8988T (cell line): ENCODE measurements around the gene C4orf51.

Source experiments
- DNase-seq: peaks from one replicate; pipeline ENCODE4 v3.0.0; 2011

The C4orf51 gene

GRCh38 chr4:145760176-145760575 is 80.2 kb downstream of the C4orf51 start:
- DNase-seq, result no peak

GRCh38 chr4:145760961-145761929 is 81.3 kb downstream of the C4orf51 start:
- DNase-seq, result no peak

DNA sequence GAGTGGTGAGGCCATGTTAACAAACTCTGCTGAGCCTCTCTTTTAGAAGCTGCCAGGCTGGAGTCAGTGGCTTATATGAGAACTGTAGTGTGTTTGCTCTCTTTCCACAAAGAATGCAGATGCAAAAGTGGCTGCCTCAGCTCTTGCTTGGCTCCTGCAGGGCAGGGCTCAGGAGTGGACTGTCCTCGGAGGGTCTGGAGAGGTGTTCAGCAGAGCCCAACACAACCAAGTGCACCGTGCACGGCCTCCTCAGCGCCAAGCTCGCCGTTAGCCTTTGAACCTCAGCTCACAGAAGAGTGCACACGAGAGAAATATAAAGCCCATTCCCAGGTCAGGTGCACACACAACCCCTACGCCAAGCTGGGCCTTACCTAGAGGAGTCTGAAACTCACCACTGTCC is 82.8 kb downstream of the C4orf51 start:
- DNase-seq, result no peak

DNA sequence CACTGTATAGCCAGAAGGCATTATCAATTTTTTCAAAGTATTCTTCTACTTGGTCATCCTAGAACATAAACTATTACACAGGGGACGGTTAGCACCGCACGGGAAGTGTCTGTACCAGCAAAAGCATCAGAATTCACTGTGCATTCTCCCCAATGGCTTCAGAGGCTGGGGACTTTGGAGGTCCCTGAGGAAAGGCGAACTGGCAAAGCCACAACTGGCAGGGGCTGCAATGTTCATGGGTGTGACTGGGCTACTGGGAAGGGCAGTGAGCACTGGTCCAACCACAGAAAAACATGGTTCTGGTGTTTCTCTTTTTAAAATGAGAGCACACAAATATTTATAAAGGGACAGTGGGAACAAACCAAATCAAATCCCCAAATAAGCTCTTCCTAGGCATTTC is 83.5 kb downstream of the C4orf51 start:
- no peak for DNase-seq

GRCh38 chr4:145766273-145766672 is 86.3 kb downstream of the C4orf51 start:
- DNase-seq, result no peak

GRCh38 chr4:145769450-145770037 is 89.6 kb downstream of the C4orf51 start:
- DNase-seq, result no peak

DNA sequence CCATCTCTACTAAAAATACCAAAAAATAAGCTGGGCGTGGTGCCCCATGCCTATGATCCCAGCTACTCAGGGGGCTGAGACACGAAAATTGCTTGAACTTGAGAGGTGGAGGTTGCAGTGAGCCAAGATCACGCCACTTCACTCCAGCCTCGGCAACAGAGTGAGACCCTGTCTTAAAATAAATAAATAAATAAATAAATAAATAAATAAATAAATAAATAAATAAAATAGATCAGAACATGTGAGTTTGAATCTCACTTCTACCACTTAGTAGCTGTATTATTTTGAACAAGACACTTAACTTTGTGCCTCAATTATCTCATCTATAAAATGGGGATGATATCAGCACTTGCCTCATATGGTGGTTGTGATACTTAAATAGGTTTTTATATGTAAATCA is 90.2 kb downstream of the C4orf51 start:
- DNase-seq, result no peak

DNA sequence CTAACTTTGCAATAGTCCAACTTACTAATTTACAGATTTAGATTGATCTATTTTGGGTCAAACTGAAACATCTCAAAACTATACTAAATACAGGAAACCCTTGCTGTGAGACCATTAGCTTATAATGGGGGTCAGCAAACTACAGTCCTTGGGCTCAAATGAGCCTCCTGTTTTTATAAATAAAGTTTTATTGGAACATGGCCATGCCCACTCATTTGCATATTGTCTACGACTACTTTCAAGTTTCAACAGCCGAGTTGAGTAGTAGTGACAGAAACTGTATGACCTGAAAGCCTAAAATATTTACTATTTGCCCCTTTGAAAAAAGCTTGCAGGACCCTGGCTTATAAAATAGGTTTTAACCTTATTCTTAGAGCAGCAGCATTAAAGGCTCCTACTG is 92.4 kb downstream of the C4orf51 start:
- DNase-seq, result no peak

GRCh38 chr4:145773581-145774234 is 93.8 kb downstream of the C4orf51 start:
- no peak for DNase-seq

DNA sequence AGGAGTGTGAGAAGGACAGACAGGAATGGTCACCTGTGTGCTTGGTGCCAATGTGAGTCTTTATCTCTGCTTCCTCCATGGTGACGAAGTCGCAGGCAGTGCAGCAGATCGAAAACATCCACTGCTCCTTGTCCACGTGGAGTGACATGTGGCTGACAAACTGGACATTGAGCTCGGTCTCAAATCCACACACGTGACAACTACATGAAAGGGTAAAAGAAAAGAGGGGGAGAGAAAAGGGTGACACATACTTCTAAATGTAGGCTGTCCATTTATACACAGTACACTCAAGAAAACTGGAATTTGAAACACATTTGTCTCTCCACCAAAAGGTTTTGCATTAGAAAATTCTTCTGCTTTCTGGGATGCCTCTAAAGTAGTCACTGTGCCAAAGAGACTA is 94.5 kb downstream of the C4orf51 start:
- no peak for DNase-seq

GRCh38 chr4:145775406-145775805 is 95.5 kb downstream of the C4orf51 start:
- DNase-seq, result no peak

GRCh38 chr4:145776208-145776607 is 96.3 kb downstream of the C4orf51 start:
- no peak for DNase-seq

- no peak for DNase-seq
These were observed 99.4 kb downstream of the C4orf51 start for GRCh38 chr4:145779319-145779801.

DNA sequence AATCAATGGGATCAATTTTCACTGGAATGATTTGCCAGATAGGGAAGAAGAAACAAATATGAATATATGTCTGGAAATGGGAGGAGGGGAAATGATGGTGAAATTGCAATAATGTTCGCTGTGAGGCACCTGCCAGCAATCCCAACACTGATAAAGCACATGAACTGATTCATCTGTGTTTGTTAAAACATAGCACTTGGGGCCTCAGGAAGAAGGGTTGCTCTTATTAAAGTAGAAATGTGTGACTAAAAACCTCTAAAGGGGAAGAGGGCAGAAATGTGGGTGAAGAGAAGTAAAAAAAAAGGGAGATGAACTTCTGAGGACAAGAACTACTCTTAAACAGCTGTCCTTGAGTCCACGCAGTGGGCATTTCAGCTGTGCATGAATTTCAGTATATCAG is 101.4 kb downstream of the C4orf51 start:
- DNase-seq, result no peak
